Neural cell (in vitro differentiated cells): ENCODE data around the gene BLMH. TPM values are rescaled to one million over a fixed set of nuclear protein-coding genes. Genes with fewer than 3 reads are reported as not detected.

Experiments used
- H2AFZ ChIP-seq: fragments of 200-600, 300-800 bp; sonication (generic), shearing (Covaris generic); 2 replicates; pipeline ENCODE4 v1.6.0; 2014; ENCODE audit warnings: low read depth, mild to moderate bottlenecking, antibody characterized with exemption, low read length, moderate library complexity
- H3F3A ChIP-seq: fragments of 200-600 bp; shearing (Covaris generic); 2 replicates; pipeline ENCODE4 v1.6.1; 2016; ENCODE audit warnings: mild to moderate bottlenecking, moderate library complexity, mixed read lengths, antibody characterized with exemption, low read length; ENCODE audit not compliant: insufficient read depth, poor library complexity, severe bottlenecking
- H3K27ac ChIP-seq: fragments of 200-600, 300-800 bp; sonication (generic), shearing (Covaris generic); 2 replicates; pipeline ENCODE4 v1.5.1; 2014; ENCODE audit warnings: mild to moderate bottlenecking, low read length, moderate library complexity
- H3K27me3 ChIP-seq: fragments of 300-800, 200-600 bp; sonication (generic), shearing (Covaris generic); 2 replicates; pipeline ENCODE4 v1.6.0; 2014; ENCODE audit warnings: mild to moderate bottlenecking, low read depth, low read length, moderate library complexity; ENCODE audit not compliant: insufficient read depth
- H3K36me3 ChIP-seq: fragments of 300-800, 200-600 bp; sonication (generic), shearing (Covaris generic); 2 replicates; pipeline ENCODE4 v1.5.1; 2014; ENCODE audit warnings: mild to moderate bottlenecking, antibody characterized with exemption, low read length, moderate library complexity; ENCODE audit not compliant: insufficient read depth
- H3K4me2 ChIP-seq: fragments of 300-800, 200-600 bp; sonication (generic), shearing (Covaris generic); 2 replicates; pipeline ENCODE4 v1.6.0; 2014; ENCODE audit warnings: mild to moderate bottlenecking, low read length
- H3K4me3 ChIP-seq: fragments of 300-800, 200-600 bp; sonication (generic), shearing (Covaris generic); 2 replicates; pipeline ENCODE4 v1.5.1; 2014; ENCODE audit warnings: mild to moderate bottlenecking, low read length, moderate library complexity
- H3K79me2 ChIP-seq: fragments of 200-600 bp; shearing (Covaris generic); replicated peaks from 2 replicates; pipeline ENCODE4 v1.6.0; 2014; ENCODE audit warnings: mild to moderate bottlenecking, low read length, moderate library complexity; ENCODE audit not compliant: insufficient read depth
- H3K9ac ChIP-seq: fragments of 300-800, 200-600 bp; sonication (generic), shearing (Covaris generic); 2 replicates; pipeline ENCODE4 v1.6.1; 2016; ENCODE audit warnings: mild to moderate bottlenecking, low read length, mixed read lengths
- H3K9me2 ChIP-seq: fragments of 200-600 bp; shearing (Covaris generic); 2 replicates; pipeline ENCODE4 v1.6.1; 2016; ENCODE audit warnings: mild to moderate bottlenecking, low read length, mixed read lengths; ENCODE audit not compliant: insufficient read depth
- H3K9me3 ChIP-seq: fragments of 200-600, 300-800 bp; sonication (generic), shearing (Covaris generic); 2 replicates; pipeline ENCODE4 v1.6.1; 2016; ENCODE audit warnings: mild to moderate bottlenecking, mixed run types, low read length, moderate library complexity, mixed read lengths
- H4K20me1 ChIP-seq: fragments of 200-600 bp; shearing (Covaris generic); 2 replicates; pipeline ENCODE4 v1.6.1; 2016; ENCODE audit warnings: mild to moderate bottlenecking, mixed run types; ENCODE audit not compliant: insufficient read depth
- CTCF ChIP-seq: fragments of 450-650 bp; IDR thresholded peaks from 2 replicates; pipeline ENCODE4 v1.5.1; 2014; ENCODE audit warnings: antibody characterized with exemption, mild to moderate bottlenecking, moderate library complexity; ENCODE audit not compliant: poor library complexity, severe bottlenecking
- EP300 ChIP-seq: fragments of 450-650 bp; conservative IDR thresholded peaks from 2 replicates; pipeline ENCODE4 v1.6.1; 2014; ENCODE audit warnings: antibody characterized with exemption, mild to moderate bottlenecking, moderate library complexity; ENCODE audit not compliant: poor library complexity, severe bottlenecking
- EZH2 ChIP-seq: fragments of 200-600, 300-800 bp; shearing (Covaris generic), sonication (generic); IDR thresholded peaks from 2 replicates; pipeline ENCODE4 v1.6.1; 2014; ENCODE audit warnings: antibody characterized with exemption, low read length, borderline replicate concordance, mild to moderate bottlenecking; ENCODE audit not compliant: insufficient read depth, poor library complexity, severe bottlenecking
- MXI1 ChIP-seq: fragments of 450-650 bp; conservative IDR thresholded peaks from 2 replicates; pipeline ENCODE4 v1.6.1; 2014; ENCODE audit warnings: antibody characterized with exemption, mild to moderate bottlenecking; ENCODE audit not compliant: poor library complexity, severe bottlenecking
- POLR2AphosphoS5 ChIP-seq: IDR thresholded peaks from 2 replicates; pipeline ENCODE4 v1.6.1; 2012
- RAD21 ChIP-seq: fragments of 450-650 bp; conservative IDR thresholded peaks from 2 replicates; pipeline ENCODE4 v1.6.1; 2014; ENCODE audit warnings: antibody characterized with exemption, mild to moderate bottlenecking, moderate library complexity
- REST ChIP-seq: IDR thresholded peaks from 2 replicates; pipeline ENCODE4 v1.6.1; 2012; ENCODE audit warnings: borderline replicate concordance
- SMC3 ChIP-seq: fragments of 450-650 bp; conservative IDR thresholded peaks from 2 replicates; pipeline ENCODE4 v1.6.1; 2014; ENCODE audit warnings: antibody characterized with exemption, mild to moderate bottlenecking, moderate library complexity; ENCODE audit not compliant: poor library complexity
- TAF1 ChIP-seq: IDR thresholded peaks from 2 replicates; pipeline ENCODE4 v1.6.1; 2012; ENCODE audit warnings: low read depth
- polyA plus RNA-seq: library from polyadenylated mRNA; depleted of rRNA; stranded (reverse); fragments of >200 nt; gene quantifications from 2 replicates; pipeline ENCODE4 v1.2.3, GENCODE V29; 2014

Gene BLMH
- polyA plus RNA-seq, 1 donor from 2014 or later: 44.3 TPM

- Histone ChIP-seq H3K79me2 (no peaks in the 10 kb centered on the region), H3K27me3 (peaks cover 62% of the 10 kb centered on the region), H3K4me3 (no peak overlapping the region), H3K27ac (no peak overlapping the region), H3K9me3 (no peaks in the 10 kb centered on the region), H3K4me2 (no peak overlapping the region), H3K9me2 (no peaks in the 10 kb centered on the region), H3K9ac (no peak overlapping the region), H2AFZ (no peak overlapping the region), H3K36me3 (no peaks in the 10 kb centered on the region), H3F3A (no peaks in the 10 kb centered on the region), H4K20me1 (no peaks in the 10 kb centered on the region)
- TF ChIP-seq SMC3: no peak
- no peak for TF ChIP-seq RAD21
- no peak for TF ChIP-seq EZH2
- TF ChIP-seq TAF1: no peak
- no peak for TF ChIP-seq REST
- no peak for TF ChIP-seq CTCF
- no peak for TF ChIP-seq POLR2AphosphoS5
- no peak for TF ChIP-seq EP300
- TF ChIP-seq MXI1: no peak
Observed at GRCh38 chr17:30234296-30234695, 57.4 kb downstream of the BLMH start.

- no peak overlapping the region for H2AFZ ChIP-seq
- no peak overlapping the region for H3K4me3 ChIP-seq
- H3K9ac ChIP-seq: no peak overlapping the region
- H3K4me2 ChIP-seq: no peak overlapping the region
- no peaks in the 10 kb centered on the region for H3K79me2 ChIP-seq
- H3K36me3 ChIP-seq: no peaks in the 10 kb centered on the region
- no peaks in the 10 kb centered on the region for H4K20me1 ChIP-seq
- peaks cover 49% of the 10 kb centered on the region for H3K27me3 ChIP-seq
- no peak overlapping the region for H3K27ac ChIP-seq
- no peaks in the 10 kb centered on the region for H3K9me3 ChIP-seq
- TF ChIP-seq CTCF (no peak), MXI1 (no peak), EP300 (no peak), EZH2 (no peak), SMC3 (no peak)
- H3K9me2 ChIP-seq: no peaks in the 10 kb centered on the region
- no peaks in the 10 kb centered on the region for H3F3A ChIP-seq
Observed at GRCh38 chr17:30232824-30233427, 58.8 kb downstream of the BLMH start.
